Tibial artery (tissue), 4 donors: Measurements from ENCODE around the gene CA5B.
"Not testable (repeated sequence)": the region's sequence is repeated elsewhere in the genome, so short reads cannot be mapped to it uniquely, and the experiment has no call there.

ENCODE experiments used
- DNase-seq, 2 donors: peaks; one replicate each; pipeline ENCODE4 v3.0.0-alpha.2; 2019
- H3K27ac ChIP-seq, 2 donors: fragments of 200-600 bp; sonication (generic) in 1 of 2; 1 replicate in 1 of 2; 2 replicates in 1 of 2; pipeline ENCODE4 v1.5.1; 2018 to 2019; ENCODE audit warnings: mild to moderate bottlenecking in 1 of 2
- H3K27me3 ChIP-seq, 2 donors: fragments of 200-600 bp; sonication (generic) in 1 of 2; one replicate each; pipeline versions ENCODE4 v1.5.1 to v1.6.0; 2016 to 2019
- H3K36me3 ChIP-seq, 3 donors: fragments of 200-600 bp; sonication (generic) in 2 of 3; one replicate each; pipeline ENCODE4 v1.5.1; 2016 to 2019; ENCODE audit warnings: mild to moderate bottlenecking in 2 of 3
- H3K4me1 ChIP-seq, 4 donors: fragments of 200-600 bp; sonication (generic) in 2 of 4; 1 replicate in 3 of 4; 2 replicates in 1 of 4; pipeline ENCODE4 v1.5.1; 2016 to 2019
- H3K4me3 ChIP-seq, 2 donors: fragments of 200-600 bp; sonication (generic) in 1 of 2; 1 replicate in 1 of 2; 2 replicates in 1 of 2; pipeline ENCODE4 v1.5.1; 2018 to 2019; ENCODE audit warnings: mild to moderate bottlenecking in 2 of 2
- H3K9me3 ChIP-seq, 3 donors: fragments of 200-600 bp; sonication (generic) in 1 of 3; one replicate each; pipeline ENCODE4 v1.5.1; 2016 to 2019
- CTCF ChIP-seq, 2 experiments: fragments of 200-600 bp in 1 of 2; fragments of 450-650 bp in 1 of 2; IDR thresholded peaks; one replicate each; pipeline ENCODE4 v1.5.1; 2017 to 2019; ENCODE audit warnings: antibody characterized with exemption in 2 of 2, mild to moderate bottlenecking in 1 of 2, moderate library complexity in 1 of 2
- intact Hi-C: fragments of 100-400 bp; cut with DNase I; formaldehyde crosslinking; loops from one replicate; pipeline ENCODE4 v1.15.0; 2023; ENCODE audit warnings: low total_unique reads

Gene CA5B

GRCh38 chrX:15724911-15725310 is 13.2 kb upstream of the CA5B start:
- Histone ChIP-seq H3K9me3 (no peaks in the 10 kb centered on the region), H3K27me3 (no peaks in the 10 kb centered on the region), H3K4me3 (no peak overlapping the region), H3K4me1 (no peaks in the 10 kb centered on the region), H3K27ac (no peak overlapping the region), H3K36me3 (peaks cover 0 to 2% (median 0%) of the 10 kb centered on the region in 3 donors)
- TF ChIP-seq CTCF (IDR thresholded peaks at IDR 0.05), result no peak
- intact Hi-C loops, result no loop called here
- no peak for DNase-seq

DNA sequence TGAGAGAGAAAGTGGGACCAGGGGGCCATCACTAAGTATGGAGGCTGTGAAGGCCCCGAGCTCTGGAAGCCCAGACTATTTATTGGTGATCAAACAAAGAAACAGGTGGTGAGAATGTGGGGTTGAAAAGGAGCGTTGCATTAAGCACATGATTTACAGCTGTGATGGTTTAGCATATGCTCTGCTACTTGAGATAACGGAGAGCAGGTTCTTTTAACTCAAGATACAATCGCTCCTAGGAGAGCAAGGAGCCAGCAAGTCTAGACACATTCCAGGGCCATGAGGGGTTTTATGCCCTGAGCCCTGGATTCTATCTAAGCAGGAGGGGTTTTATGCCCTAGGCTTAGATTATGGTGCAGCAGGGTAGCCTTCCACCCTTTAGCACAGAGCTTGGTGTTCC is 6.7 kb upstream of the CA5B start:
- intact Hi-C loops, H3K9me3 ChIP-seq: not testable (repeated sequence)

GRCh38 chrX:15737190-15737958 is 696 bp upstream of the CA5B start:
- DNase-seq, result no peak
- no peaks in the 10 kb centered on the region for H3K9me3 ChIP-seq
- peak overlapping the region; percentile 56 to 67 for H3K4me3 ChIP-seq
- no peaks in the 10 kb centered on the region for H3K27me3 ChIP-seq
- H3K27ac ChIP-seq, result peak overlapping the region; percentile 67 to 70
- no peak for TF ChIP-seq CTCF (IDR thresholded peaks at IDR 0.05)
- H3K36me3 ChIP-seq, result peaks cover 0 to 8% (median 4%) of the 10 kb centered on the region in 3 donors
- intact Hi-C loops, result no loop called here
- peaks cover 0 to 13% (median 5%) of the 10 kb centered on the region in 4 donors for H3K4me1 ChIP-seq

More for the DNA sequence above, 6.7 kb upstream of the CA5B start:
- DNase-seq, H3K4me1 ChIP-seq, H3K27ac ChIP-seq, H3K27me3 ChIP-seq, H3K36me3 ChIP-seq, H3K4me3 ChIP-seq: not testable (repeated sequence)

- intact Hi-C loops, result no loop called here
- no peak overlapping the region for H3K27ac ChIP-seq
- DNase-seq, result no peak
Measured at GRCh38 chrX:15739886-15740285, 1.8 kb downstream of the CA5B start.

DNA sequence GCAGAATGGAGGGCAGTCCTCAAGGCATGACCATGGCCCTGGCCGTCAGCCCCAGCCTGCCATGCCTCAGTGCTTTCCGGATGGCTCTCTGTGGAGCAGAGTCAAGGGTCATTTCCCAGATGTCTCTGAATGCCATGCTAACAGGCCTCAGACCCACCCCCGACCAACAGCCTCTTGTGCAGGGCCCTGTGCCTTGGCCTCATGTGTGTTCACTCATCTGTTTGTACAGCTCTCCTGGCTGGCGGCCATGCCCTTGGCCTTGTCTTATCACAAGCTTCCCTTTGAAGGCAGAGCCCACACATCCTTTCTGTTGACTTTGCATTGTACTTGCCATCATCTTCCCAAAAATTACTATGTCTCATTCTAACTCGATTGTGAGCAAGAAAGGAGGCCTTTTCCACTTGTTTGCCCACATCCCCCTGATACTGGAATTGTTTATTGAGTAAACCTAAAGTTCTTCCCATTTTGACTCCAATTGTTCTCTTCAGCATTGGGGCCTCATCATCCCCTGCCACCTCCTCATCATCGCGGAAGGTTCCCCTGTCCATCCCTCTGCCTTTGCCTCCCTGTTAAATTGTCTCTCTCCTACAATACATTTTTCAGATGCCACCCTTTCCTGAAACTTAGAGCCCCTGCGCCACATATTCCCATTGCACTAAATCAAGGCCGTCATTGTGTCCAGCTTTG is 6.3 kb downstream of the CA5B start:
- Histone ChIP-seq H3K36me3 (peaks cover 0 to 7% (median 0%) of the 10 kb centered on the region in 3 donors), H3K9me3 (no peaks in the 10 kb centered on the region), H3K27ac (no peak overlapping the region), H3K4me1 (peaks cover 0 to 8% (median 0%) of the 10 kb centered on the region in 4 donors), H3K4me3 (no peak overlapping the region), H3K27me3 (no peaks in the 10 kb centered on the region)
- TF ChIP-seq CTCF (IDR thresholded peaks at IDR 0.05), result no peak
- intact Hi-C loops, result no loop called here
- DNase-seq, result no peak

More at GRCh38 chrX:15739886-15740285, 1.8 kb downstream of the CA5B start:
- Histone ChIP-seq H3K4me3 (no peak overlapping the region), H3K4me1 (peaks cover 0 to 16% (median 5%) of the 10 kb centered on the region in 4 donors), H3K9me3 (no peaks in the 10 kb centered on the region), H3K36me3 (peaks cover 0 to 8% (median 7%) of the 10 kb centered on the region in 3 donors), H3K27me3 (no peaks in the 10 kb centered on the region)
- no peak for TF ChIP-seq CTCF (IDR thresholded peaks at IDR 0.05)

DNA sequence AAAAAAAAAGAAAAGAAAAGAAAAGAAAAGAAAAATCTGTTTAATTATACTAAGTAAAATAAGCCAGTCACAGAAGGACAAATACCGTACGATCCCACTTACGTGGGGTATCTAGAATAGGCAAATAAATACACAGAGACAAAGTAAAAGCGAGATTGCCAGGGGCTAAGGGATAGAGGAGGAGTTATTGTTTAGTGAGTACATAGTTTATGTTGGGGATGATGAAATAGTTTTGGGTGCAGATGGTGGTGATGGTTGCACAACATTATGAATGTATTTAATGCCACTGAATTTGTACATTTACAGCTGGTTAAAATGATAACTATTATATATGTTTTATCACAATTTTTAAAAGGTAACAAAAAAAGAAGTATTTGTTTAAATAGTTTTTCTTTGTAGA is 7.1 kb downstream of the CA5B start:
- no peak for TF ChIP-seq CTCF (IDR thresholded peaks at IDR 0.05)
- no peak overlapping the region for H3K27ac ChIP-seq
- no peaks in the 10 kb centered on the region for H3K27me3 ChIP-seq
- H3K36me3 ChIP-seq, result peaks cover 0 to 7% (median 0%) of the 10 kb centered on the region in 3 donors
- H3K4me1 ChIP-seq, result peaks cover 0 to 15% (median 1%) of the 10 kb centered on the region in 4 donors
- no peak overlapping the region for H3K4me3 ChIP-seq
- intact Hi-C loops, result no loop called here
- DNase-seq, result no peak
- H3K9me3 ChIP-seq, result no peaks in the 10 kb centered on the region

- H3K4me3 ChIP-seq, H3K27me3 ChIP-seq, H3K27ac ChIP-seq, intact Hi-C loops, DNase-seq, H3K9me3 ChIP-seq, H3K36me3 ChIP-seq: not testable (repeated sequence)
- peaks cover 0 to 29% (median 6%) of the 10 kb centered on the region in 4 donors for H3K4me1 ChIP-seq
Measured at GRCh38 chrX:15746651-15747050, 8.6 kb downstream of the CA5B start.
